Amniotic epithelial cell (primary cell): ENCODE data around the gene TIMM13.
"Not testable (repeated sequence)": the region's sequence is repeated elsewhere in the genome, so short reads cannot be mapped to it uniquely, and the experiment has no call there.

Experiments used
- DNase-seq: peaks from one replicate; pipeline ENCODE4 v3.0.0-alpha.2; 2010; ENCODE audit warnings: low read depth

The TIMM13 gene

GRCh38 chr19:2427429-2428320, at the start of gene TIMM13:
TIMM13 (minus strand) TSS chr19:2427586; CDS start chr19:2427533, 53 bp downstream.
- DNase-seq: peak; percentile 87

DNA sequence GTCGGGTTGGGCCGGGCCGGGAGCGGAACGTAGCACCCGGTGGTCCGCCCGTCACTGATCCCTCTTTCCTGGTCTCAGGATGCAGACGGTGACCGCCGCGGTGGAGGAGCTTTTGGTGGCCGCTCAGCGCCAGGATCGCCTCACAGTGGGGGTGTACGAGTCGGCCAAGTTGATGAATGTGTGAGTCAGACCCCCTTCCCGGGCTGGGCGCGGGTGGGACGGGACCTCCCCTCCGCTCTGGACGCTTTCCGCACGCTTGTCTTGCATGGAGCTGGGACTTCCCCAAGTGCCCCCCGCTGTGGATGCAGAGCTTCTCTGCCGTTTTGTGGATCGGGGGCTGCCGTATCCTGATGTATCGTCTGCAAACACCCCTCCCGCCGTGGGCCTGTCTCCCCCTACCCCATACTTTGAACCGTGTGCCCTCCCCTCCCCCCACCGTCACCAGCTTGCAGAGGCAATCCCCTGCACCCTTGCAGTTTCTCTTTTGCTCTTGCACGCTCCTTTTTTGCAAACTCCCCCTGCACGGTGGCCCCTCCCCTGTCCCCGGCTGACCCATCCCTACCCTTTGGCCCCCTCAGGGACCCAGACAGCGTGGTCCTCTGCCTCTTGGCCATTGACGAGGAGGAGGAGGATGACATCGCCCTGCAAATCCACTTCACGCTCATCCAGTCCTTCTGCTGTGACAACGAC, 49.2 kb upstream of the TIMM13 start:
- DNase-seq: peak; percentile 51

GRCh38 chr19:2475702-2476450, 48.5 kb upstream of the TIMM13 start, which contains the start of gene GADD45B:
GADD45B (plus strand) TSS chr19:2476127; CDS start chr19:2476359, 232 bp downstream.
- DNase-seq: peak; percentile 96

GRCh38 chr19:2475018-2475701, 47.8 kb upstream of the TIMM13 start:
- DNase-seq: peak; percentile 54

DNA sequence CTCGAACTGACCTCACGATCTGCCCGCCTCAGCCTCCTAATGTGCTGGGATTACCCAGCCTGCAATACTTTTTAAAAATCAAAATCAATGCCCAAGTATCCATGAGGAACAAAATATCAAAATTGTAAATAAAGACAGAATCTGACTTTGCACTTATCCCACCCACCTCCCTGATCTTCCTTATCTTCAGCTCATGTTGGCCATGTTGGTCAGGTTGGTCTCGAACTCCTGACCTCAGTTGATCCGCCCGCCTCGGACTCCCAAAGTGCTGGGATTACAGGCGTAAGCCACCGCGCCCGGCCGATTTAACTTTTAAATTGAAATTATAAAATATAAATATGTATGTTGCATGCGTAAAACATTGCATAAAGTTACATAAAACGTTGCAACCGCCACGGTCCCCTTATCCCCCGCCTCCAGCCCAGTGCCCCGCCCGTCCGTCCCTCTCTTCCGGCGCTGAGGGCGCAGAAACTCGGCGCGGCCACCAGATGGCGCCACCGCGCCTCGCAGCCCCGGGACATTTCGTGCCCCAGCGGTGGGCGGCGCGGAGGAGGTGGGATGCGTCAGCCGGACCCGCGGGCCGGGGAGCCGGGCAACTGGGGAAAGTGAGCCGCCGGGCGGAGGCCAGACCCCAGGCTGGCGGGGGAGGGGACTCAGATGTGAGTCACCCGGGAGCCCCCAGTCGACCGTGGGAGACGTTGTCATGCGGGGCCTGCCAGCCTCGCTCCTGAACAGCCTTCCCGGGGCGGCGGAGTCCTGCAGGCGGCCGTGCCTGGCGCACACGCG, 47.0 kb upstream of the TIMM13 start:
- peak; percentile 81 for DNase-seq

DNA sequence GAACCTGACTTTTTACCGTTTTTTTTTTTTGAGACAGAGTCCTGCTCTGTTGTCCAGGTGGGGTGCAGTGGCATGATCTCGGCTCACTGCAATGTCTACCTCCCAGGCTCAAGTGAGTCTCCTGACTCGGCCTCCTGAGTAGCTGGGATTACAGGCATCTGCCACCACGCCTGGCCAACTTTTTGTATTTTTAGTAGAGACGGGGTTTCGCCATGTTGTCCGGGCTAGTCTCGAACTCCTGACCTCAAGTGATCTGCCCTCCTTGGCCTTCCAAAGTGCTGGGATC, 42.5 kb upstream of the TIMM13 start:
- DNase-seq: not testable (repeated sequence)

GRCh38 chr19:2469102-2469914, 41.9 kb upstream of the TIMM13 start:
- DNase-seq: peak; percentile 53

GRCh38 chr19:2468596-2468995, 41.2 kb upstream of the TIMM13 start:
- no peak for DNase-seq

- no peak for DNase-seq
Observed at GRCh38 chr19:2464389-2464788, 37.0 kb upstream of the TIMM13 start.

DNA sequence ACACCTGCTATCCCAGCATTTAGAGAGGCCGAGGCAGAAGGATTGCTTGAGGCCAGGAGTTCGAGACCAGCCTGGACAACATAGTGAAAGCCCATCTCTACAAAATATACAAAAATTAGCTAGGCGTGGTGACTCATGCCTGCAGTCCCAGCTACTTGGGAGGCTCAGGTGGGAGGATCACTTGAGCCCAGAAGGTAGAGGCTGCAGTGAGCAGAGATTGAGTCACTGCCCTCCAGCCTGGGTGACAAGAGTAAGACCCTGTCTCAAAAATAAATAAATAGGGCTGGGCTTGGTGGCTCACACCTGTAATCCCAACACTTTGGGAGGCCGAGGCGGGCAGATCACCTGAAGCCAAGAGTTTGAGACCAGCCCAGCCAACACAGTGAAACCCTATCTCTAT, 36.3 kb upstream of the TIMM13 start:
- DNase-seq: not testable (repeated sequence)

DNA sequence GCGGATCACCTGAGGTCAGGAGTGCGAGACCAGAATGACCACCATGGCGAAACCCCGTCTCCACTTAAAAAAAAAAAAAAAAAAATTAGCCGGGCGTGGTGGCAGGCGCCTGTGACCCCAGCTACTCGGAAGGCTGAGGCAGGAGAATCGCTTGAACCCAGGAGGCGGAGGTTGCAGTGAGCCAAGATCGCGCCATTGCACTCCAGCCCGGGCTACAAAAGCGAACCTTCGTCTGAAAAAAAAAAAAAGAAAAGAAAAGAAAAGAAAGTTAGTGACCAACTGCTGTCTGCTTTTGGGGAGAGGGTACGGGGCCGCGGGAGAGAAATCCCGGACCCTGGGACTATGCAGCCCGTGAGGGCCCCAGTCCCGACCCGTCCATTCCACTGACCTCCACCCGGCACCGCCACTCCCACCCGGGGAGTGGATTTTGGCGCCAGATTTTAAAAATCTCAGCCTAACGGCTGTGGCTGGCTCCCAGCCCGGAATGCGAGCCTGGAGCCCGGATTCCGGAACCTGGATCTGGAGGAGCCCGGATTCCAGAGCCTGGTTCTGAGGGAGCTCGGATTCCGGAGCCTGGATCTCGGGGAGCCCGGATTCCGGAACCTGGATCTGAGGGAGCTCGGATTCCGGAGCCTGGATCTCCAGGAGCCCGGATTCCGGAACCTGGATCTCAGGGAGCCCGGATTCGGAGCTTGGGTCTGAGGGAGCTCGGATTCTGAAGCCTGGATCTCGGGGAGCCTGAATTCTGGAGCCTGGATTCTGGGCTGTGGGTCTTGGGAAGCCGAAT, 35.4 kb upstream of the TIMM13 start:
- DNase-seq: peak; percentile 99

DNA sequence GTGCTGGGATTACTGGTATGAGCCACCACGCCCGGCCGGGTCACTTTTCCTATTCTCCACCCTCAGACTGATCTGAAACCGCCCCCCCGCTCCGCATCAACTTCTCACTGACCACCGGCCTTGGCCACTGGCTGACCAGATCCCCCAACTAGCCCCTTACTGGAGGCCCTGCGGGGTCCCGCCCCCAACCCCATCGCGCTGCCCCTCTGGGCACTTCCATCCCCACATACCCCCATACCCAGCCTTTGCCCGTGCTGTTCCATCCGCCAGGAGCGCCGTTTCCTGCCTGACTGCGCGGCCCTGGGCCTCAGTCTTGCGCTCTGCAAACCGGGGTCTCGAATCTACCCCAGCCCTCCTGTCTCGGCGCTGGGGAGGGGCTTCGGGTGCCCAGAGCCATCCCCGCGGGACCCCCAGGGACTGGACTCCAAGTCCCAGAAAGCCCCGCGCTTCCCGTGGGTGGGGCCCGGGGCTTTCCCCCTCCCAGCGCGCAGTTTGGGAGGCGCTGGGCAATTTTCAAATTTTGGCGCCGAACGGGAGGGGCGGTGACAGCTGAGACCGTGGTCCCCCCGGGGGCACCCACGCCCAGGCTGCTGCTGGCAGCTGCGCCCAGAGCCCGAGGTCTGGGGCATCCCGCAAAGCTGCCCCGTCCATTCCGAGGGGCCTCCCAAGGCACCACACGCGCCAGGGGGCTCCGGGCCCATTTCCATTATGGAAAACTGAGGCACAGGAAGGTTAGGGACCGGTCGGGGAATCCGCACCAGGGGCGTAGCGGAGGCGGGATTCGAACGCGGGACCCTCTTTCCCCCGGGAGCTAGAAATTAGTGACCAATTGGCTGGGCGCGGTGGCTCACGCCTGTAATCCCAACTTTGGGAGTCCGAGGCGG, 34.6 kb upstream of the TIMM13 start:
- DNase-seq: peak; percentile 43

GRCh38 chr19:2460245-2460644, 32.9 kb upstream of the TIMM13 start:
- DNase-seq: no peak

DNA sequence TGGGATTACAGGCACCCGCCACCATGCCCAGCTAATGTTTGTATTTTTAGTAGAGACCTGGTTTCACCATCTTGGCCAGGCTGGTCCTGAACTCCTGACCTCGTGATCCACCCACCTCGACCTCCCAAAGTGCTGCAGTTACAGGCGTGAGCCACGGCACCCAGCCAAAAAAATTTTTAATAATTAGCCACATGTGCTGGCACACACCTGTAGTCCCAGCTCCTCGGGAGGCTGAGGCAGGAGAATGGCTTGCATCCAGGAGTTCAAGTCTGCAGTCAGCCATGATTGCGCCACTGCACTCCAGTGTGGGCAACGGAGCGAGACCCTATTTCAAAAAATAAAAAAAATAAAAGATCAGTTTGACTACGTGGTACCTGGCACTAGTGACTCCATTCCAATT, 31.4 kb upstream of the TIMM13 start:
- not testable (repeated sequence) for DNase-seq

- no peak for DNase-seq
Observed at GRCh38 chr19:2458054-2458453, 30.7 kb upstream of the TIMM13 start.

GRCh38 chr19:2457394-2458037, 30.1 kb upstream of the TIMM13 start:
- no peak for DNase-seq

DNA sequence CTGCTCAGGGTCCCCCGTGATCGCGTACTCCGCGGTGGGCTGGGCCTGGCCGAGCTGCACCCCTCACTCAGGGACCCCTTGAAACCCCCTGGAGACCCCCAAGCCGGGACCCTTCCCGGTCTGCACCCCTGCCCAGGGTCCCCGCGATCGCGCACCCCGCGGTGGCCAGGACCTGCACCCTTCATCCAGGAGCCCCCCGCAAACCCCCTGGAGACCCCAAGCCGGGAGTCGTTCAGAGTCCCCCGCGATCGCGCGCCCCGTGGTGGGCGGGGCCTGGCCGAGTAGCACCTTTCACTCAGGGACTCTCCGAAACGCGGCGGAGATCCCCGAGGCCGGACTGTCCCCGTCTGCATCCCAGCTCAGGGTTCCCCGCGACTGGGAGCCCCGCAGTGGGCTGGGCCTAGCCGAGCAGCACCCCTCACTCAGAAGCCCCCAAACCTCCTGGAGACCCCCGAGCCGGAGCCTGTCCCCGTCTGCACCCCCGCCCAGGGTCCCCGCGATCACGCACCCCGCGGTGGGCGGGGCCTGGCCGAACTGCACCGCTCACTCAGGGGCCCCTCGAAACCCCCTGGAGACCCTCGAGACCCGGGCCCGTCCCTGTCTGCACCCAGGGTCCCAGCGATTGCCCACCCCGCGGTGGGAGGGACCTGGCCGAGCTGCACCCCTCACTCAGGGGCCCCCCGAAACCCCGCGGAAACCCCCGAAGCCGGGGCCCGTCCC, 28.6 kb upstream of the TIMM13 start:
- DNase-seq: no peak
